HepG2 (cell line): ENCODE data around the gene SKI. TPM values are rescaled to one million over a fixed set of nuclear protein-coding genes. Genes with fewer than 3 reads are reported as not detected.

ENCODE experiments used
- ATF7-NPFF ChIP-seq: sonication (generic); formaldehyde crosslinking; IDR thresholded peaks from 2 replicates; pipeline ENCODE4 v1.8.1; 2023; ENCODE audit warnings: mild to moderate bottlenecking, low read depth, missing genetic modification reagents, moderate library complexity
- BORCS8-MEF2B ChIP-seq: sonication (generic); formaldehyde crosslinking; IDR thresholded peaks from 2 replicates; pipeline ENCODE4 v1.8.0; 2022; ENCODE audit warnings: mild to moderate bottlenecking, missing genetic modification reagents
- HHEX ChIP-seq: IDR thresholded peaks from 2 replicates; pipeline ENCODE4 v1.6.1; 2016; ENCODE audit warnings: control low read depth
- IRF1 ChIP-seq: sonication (generic); formaldehyde crosslinking; IDR thresholded peaks from 2 replicates; pipeline ENCODE4 v1.4.0; 2020; ENCODE audit warnings: low read depth, mild to moderate bottlenecking, missing genetic modification reagents
- MED1 ChIP-seq: sonication (generic); formaldehyde crosslinking; IDR thresholded peaks from 2 replicates; pipeline ENCODE4 v1.4.0; 2020; ENCODE audit warnings: missing genetic modification reagents
- MXD1 ChIP-seq: sonication (generic); formaldehyde crosslinking; IDR thresholded peaks from 2 replicates; pipeline ENCODE4 v1.4.0; 2020; ENCODE audit warnings: mild to moderate bottlenecking, missing genetic modification reagents
- SMYD3 ChIP-seq: sonication (generic); formaldehyde crosslinking; IDR thresholded peaks from 2 replicates; pipeline ENCODE4 v1.8.1; 2023; ENCODE audit warnings: mild to moderate bottlenecking, missing genetic modification reagents
- THAP9 ChIP-seq: sonication (generic); formaldehyde crosslinking; IDR thresholded peaks from 2 replicates; pipeline ENCODE4; 2020; ENCODE audit warnings: missing genetic modification reagents, mild to moderate bottlenecking, borderline replicate concordance
- THYN1 ChIP-seq: sonication (generic); formaldehyde crosslinking; IDR thresholded peaks from 2 replicates; pipeline ENCODE4 v1.8.1; 2023; ENCODE audit warnings: low read depth, mild to moderate bottlenecking, moderate library complexity, missing genetic modification reagents, borderline replicate concordance
- ZNF432 ChIP-seq: sonication (generic); formaldehyde crosslinking; IDR thresholded peaks from 2 replicates; pipeline ENCODE4 v1.5.0; 2020; ENCODE audit warnings: missing genetic modification reagents, mild to moderate bottlenecking, borderline replicate concordance
- ZNF484 ChIP-seq: sonication (generic); formaldehyde crosslinking; IDR thresholded peaks from 2 replicates; pipeline ENCODE4 v1.5.1; 2020; ENCODE audit warnings: mild to moderate bottlenecking, low read depth, missing genetic modification reagents, borderline replicate concordance
- ZNF619 ChIP-seq: sonication (generic); formaldehyde crosslinking; IDR thresholded peaks from 2 replicates; pipeline ENCODE4 v1.4.0; 2020; ENCODE audit warnings: mild to moderate bottlenecking, missing genetic modification reagents
- ZNF747 ChIP-seq: sonication (generic); formaldehyde crosslinking; IDR thresholded peaks from 2 replicates; pipeline ENCODE4 v1.8.1; 2023; ENCODE audit warnings: missing genetic modification reagents, mild to moderate bottlenecking, borderline replicate concordance
- ZNF776 ChIP-seq: sonication (generic); formaldehyde crosslinking; IDR thresholded peaks from 2 replicates; pipeline ENCODE4 v1.4.0; 2020; ENCODE audit warnings: mild to moderate bottlenecking, missing genetic modification reagents
- ZSCAN9 ChIP-seq: IDR thresholded peaks from 2 replicates; pipeline ENCODE4 v1.6.1; 2016; ENCODE audit warnings: borderline replicate concordance
- polyA plus RNA-seq, 8 experiments: library from polyadenylated mRNA; depleted of rRNA in 3 of 8; stranded (reverse) in 7 of 8; unstranded in 1 of 8; fragments of >200 nt; fragmentation: Illumina TruSeq in 4 of 8; extraction: Trizol in 4 of 8; gene quantifications; 2 replicates each; pipeline versions ENCODE4 v1.2.1 to v1.2.3, GENCODE V29; 2011 to 2016; ENCODE audit warnings: low read depth in 4 of 8, missing spikeins in 1 of 8, mixed read lengths in 1 of 8; ENCODE audit not compliant: insufficient read depth in 1 of 8
- total RNA-seq, 5 experiments: library from RNA; depleted of rRNA; stranded (reverse); fragments of >200 nt; fragmentation: Illumina TruSeq; extraction: Trizol; gene quantifications; 2 replicates each; pipeline ENCODE4 v1.2.3, GENCODE V29; 2016; ENCODE audit warnings: low read depth in 1 of 5
- TF ChIP-seq, protein P1 (sequence below): sonication (generic); formaldehyde crosslinking; IDR thresholded peaks from 2 replicates; pipeline ENCODE4 v1.4.0; 2020; ENCODE audit warnings: missing genetic modification reagents
- TF ChIP-seq, protein P2 (sequence below): sonication (generic); formaldehyde crosslinking; IDR thresholded peaks from 2 replicates; pipeline ENCODE4 v1.4.0; 2020; ENCODE audit warnings: missing genetic modification reagents, borderline replicate concordance

SKI gene
- total and polyA plus RNA-seq, 2 of the 13 experiments (the other 11 are each of a cell fraction or from before 2014, with no cell fraction given) = 4.7 to 6.9 TPM

DNA sequence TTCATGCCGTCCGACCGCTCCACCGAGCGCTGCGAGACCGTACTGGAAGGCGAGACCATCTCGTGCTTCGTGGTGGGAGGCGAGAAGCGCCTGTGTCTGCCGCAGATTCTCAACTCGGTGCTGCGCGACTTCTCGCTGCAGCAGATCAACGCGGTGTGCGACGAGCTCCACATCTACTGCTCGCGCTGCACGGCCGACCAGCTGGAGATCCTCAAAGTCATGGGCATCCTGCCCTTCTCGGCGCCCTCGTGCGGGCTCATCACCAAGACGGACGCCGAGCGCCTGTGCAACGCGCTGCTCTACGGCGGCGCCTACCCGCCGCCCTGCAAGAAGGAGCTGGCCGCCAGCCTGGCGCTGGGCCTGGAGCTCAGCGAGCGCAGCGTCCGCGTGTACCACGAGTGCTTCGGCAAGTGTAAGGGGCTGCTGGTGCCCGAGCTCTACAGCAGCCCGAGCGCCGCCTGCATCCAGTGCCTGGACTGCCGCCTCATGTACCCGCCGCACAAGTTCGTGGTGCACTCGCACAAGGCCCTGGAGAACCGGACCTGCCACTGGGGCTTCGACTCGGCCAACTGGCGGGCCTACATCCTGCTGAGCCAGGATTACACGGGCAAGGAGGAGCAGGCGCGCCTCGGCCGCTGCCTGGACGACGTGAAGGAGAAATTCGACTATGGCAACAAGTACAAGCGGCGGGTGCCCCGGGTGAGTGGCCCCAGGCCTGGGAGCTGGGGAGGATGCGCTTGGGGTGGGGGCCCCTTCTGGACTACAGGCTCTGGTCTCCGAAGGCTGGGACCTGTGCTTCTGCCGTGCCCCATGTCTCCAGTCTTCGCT lies 1.1 kb downstream of the SKI start (continued):
- no peak for TF ChIP-seq SMYD3 (CRISPR knock-in tag)
- 0 out of 2 replicates have a peak, but pooled peaks have one; percentile 22 for TF ChIP-seq ZNF619
- TF ChIP-seq BORCS8-MEF2B (CRISPR knock-in tag) = no peak
- TF ChIP-seq MED1 (CRISPR knock-in tag) = no peak
- peak; percentile 39; the same call in 1 of the 2 replicates for TF ChIP-seq MXD1 (CRISPR knock-in tag)
- TF ChIP-seq ZNF747 (CRISPR knock-in tag) = 0 out of 2 replicates have a peak, but pooled peaks have one; percentile 56
- no peak for TF ChIP-seq HHEX (CRISPR knock-in tag)
- no peak for TF ChIP-seq ATF7-NPFF (CRISPR knock-in tag)
- TF ChIP-seq, protein P1, sequence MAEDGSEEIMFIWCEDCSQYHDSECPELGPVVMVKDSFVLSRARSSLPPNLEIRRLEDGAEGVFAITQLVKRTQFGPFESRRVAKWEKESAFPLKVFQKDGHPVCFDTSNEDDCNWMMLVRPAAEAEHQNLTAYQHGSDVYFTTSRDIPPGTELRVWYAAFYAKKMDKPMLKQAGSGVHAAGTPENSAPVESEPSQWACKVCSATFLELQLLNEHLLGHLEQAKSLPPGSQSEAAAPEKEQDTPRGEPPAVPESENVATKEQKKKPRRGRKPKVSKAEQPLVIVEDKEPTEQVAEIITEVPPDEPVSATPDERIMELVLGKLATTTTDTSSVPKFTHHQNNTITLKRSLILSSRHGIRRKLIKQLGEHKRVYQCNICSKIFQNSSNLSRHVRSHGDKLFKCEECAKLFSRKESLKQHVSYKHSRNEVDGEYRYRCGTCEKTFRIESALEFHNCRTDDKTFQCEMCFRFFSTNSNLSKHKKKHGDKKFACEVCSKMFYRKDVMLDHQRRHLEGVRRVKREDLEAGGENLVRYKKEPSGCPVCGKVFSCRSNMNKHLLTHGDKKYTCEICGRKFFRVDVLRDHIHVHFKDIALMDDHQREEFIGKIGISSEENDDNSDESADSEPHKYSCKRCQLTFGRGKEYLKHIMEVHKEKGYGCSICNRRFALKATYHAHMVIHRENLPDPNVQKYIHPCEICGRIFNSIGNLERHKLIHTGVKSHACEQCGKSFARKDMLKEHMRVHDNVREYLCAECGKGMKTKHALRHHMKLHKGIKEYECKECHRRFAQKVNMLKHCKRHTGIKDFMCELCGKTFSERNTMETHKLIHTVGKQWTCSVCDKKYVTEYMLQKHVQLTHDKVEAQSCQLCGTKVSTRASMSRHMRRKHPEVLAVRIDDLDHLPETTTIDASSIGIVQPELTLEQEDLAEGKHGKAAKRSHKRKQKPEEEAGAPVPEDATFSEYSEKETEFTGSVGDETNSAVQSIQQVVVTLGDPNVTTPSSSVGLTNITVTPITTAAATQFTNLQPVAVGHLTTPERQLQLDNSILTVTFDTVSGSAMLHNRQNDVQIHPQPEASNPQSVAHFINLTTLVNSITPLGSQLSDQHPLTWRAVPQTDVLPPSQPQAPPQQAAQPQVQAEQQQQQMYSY (CRISPR knock-in tag) = no peak
- TF ChIP-seq ZNF432 (CRISPR knock-in tag) = 0 out of 2 replicates have a peak, but pooled peaks have one; percentile 71
- no peak for TF ChIP-seq ZNF484 (CRISPR knock-in tag)
- TF ChIP-seq ZSCAN9 (CRISPR knock-in tag) = peak; percentile 35; the same call in 1 of the 2 replicates
- TF ChIP-seq IRF1 (CRISPR knock-in tag) = 0 out of 2 replicates have a peak, but pooled peaks have one; percentile 30
- no peak; the same call in 1 of the 2 replicates for TF ChIP-seq THAP9 (CRISPR knock-in tag)
- TF ChIP-seq, protein P2, sequence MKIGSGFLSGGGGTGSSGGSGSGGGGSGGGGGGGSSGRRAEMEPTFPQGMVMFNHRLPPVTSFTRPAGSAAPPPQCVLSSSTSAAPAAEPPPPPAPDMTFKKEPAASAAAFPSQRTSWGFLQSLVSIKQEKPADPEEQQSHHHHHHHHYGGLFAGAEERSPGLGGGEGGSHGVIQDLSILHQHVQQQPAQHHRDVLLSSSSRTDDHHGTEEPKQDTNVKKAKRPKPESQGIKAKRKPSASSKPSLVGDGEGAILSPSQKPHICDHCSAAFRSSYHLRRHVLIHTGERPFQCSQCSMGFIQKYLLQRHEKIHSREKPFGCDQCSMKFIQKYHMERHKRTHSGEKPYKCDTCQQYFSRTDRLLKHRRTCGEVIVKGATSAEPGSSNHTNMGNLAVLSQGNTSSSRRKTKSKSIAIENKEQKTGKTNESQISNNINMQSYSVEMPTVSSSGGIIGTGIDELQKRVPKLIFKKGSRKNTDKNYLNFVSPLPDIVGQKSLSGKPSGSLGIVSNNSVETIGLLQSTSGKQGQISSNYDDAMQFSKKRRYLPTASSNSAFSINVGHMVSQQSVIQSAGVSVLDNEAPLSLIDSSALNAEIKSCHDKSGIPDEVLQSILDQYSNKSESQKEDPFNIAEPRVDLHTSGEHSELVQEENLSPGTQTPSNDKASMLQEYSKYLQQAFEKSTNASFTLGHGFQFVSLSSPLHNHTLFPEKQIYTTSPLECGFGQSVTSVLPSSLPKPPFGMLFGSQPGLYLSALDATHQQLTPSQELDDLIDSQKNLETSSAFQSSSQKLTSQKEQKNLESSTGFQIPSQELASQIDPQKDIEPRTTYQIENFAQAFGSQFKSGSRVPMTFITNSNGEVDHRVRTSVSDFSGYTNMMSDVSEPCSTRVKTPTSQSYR (CRISPR knock-in tag) = no peak
- TF ChIP-seq THYN1 = no peak
- no peak for TF ChIP-seq ZNF776 (CRISPR knock-in tag)
